22Rv1 (cell line): ENCODE data around the gene MTERF2.

ENCODE experiments used
- CTCF ChIP-seq: fragments of 450-650 bp; IDR thresholded peaks from 2 replicates; pipeline ENCODE4 v1.5.1; 2017; ENCODE audit warnings: mild to moderate bottlenecking
- ZFX ChIP-seq: fragments of 450-650 bp; IDR thresholded peaks from 2 replicates; pipeline ENCODE4 v1.6.1; 2017; ENCODE audit warnings: antibody characterized with exemption, borderline replicate concordance

- no peak for TF ChIP-seq ZFX
- TF ChIP-seq CTCF: no peak
These were observed 6.0 kb downstream of the MTERF2 start for GRCh38 chr12:106980944-106981343.
